NCI-H2171 treated with DMSO at 0.1 percent for 48 hours (cell line): ENCODE measurements around the gene FUNDC1.
"Not testable (repeated sequence)": the region's sequence is repeated elsewhere in the genome, so short reads cannot be mapped to it uniquely, and the experiment has no call there.

ENCODE experiments used
- DNase-seq: peaks from one replicate; lab custom pipeline; 2025; lab: John Stamatoyannopoulos, UW

Gene FUNDC1, protein sequence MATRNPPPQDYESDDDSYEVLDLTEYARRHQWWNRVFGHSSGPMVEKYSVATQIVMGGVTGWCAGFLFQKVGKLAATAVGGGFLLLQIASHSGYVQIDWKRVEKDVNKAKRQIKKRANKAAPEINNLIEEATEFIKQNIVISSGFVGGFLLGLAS

DNA sequence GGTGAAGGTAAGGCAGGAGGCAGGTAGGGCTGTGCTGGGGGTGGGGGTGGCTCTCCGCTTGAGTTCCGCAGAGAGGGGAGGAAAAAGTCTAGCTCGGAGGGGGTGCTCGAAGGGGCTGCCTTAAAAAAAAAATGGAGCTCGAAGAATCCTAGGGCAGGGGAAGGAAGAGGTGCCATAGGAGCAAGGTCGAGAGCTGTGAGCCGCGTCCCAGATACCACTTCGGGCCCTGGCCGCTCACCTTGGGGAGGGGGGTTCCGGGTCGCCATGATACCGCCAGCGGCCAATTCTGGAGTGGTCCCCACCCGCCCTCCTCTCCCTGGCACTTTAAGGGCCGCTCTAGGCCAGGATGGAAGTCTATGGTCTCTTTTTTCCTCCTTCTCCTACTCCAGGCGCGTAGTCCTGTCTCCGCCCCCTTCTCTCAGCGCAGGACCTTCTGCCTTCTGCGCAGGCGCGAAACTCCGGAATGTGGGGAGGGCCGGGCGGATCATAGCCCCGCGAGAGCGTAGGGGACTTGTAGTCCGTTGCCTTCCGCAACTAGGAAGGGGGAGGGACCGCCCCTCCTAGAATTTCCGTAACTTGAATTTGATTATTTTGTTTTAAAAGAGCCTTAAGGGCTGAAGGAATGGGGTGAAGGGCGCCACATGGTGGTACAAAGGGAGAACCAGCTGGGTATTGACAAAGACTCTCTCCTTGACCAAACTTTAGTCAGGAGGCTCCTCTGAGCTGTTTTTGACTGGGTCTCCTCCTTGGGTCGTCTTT, at the start of gene FUNDC1:
Gene FUNDC1, minus strand, starts transcription at position 293 of the 759 bp plus-strand sequence. Its CDS starts 27 bp downstream, at position 266.
- DNase-seq = peak; percentile 94

DNA sequence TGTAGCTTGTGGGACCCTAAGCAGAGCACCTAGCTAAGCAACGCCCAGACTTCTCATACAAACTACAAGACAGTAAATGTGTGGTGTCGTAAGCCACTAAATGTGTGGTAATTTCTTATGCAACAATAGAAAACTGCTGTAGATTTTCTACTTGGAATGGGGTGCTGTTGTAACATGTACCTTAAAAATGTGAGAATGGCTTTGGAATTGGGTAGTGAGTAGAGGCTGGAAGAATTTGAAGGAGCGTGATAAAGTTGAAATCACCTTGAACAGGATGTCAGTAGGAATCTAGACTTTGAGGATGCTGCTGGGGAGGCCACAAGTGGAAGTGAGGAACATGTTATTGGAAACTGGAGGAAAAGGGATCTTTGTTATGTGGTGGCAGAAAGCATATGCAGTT, 43.2 kb upstream of the FUNDC1 start:
- no peak for DNase-seq

DNA sequence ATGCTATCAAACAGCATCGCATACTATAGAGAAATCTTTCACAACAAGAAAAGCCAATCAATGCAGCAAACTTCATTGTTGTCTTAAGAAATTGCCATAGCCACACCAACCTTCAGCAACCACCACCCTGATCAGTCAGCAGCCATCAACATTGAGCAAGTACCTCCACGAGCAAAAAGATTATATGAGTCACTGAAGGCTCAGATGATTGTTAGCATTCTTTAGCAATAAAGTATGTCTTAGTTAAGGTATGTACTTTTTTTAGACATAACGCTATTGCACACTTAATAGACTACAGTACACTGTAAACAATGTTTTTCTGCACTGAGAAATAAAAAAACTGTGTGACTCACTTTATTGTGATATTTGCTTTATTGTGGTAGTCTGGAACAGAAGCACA, 37.8 kb upstream of the FUNDC1 start:
- no peak for DNase-seq

DNA sequence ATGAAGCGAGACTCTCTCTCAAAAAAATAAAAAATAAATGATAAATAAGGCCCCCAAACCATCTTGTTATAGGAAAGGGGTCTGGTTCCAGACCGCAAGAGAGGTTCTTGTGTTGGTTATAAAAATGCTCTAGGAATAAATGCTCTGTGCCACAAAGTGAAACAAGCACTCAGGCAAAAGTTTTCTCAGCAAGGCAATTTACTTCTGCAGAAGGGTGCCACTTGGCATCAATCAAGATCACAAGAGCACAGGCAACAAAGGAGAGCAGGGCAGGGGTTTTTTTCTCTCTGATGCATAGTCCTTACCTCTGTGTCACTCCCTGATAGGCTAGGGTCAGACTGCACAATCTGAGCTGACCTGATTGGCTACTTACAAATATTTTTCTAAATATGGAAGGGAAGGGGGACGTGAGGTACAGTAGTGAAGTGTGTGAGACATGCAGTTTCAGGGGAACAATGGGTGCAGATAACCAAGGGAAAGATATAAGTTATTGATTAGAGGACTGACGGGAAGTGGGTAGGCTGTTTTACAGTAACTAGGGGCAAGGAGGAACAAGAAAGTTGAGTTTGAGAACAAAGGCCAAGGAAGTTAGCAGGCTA, 29.8 kb upstream of the FUNDC1 start:
- no peak for DNase-seq

DNA sequence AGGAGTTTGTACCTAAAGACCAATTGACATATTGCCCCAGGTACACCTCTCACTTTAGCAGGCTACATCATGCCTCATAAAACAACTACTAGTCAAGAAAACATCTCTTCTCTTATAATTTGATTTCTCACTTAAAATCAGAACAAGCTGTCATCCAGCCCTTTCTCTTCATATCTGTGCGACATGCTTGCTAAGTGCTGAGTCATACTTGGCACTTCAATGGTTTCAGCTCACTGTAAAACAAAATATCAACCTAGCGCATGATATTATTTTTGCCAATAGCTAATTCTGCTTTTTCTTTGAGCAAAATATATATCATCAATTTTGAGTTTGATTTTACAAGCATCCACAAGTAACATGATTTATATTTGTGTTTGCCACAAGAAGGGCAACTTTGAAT, 27.9 kb upstream of the FUNDC1 start:
- no peak for DNase-seq

DNA sequence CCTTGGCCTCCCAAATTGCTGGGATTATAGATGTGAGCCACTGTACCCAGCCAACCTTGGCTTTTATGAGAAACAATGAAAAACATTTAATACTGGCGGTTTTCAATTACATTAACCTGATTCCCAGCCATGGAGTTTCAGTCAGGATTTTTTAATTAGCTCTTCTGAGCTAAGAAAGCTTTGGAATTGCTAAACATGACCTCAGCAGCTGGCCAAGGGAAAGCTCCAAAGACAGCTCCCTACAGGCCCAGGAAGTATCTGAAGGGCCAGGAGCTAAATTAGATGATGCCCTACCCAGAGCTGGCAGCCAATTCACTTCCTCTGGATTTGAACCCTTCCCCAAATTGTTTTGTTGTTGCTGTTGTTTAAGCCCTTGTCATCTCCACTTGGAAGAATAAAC, 26.5 kb upstream of the FUNDC1 start:
- no peak for DNase-seq

DNA sequence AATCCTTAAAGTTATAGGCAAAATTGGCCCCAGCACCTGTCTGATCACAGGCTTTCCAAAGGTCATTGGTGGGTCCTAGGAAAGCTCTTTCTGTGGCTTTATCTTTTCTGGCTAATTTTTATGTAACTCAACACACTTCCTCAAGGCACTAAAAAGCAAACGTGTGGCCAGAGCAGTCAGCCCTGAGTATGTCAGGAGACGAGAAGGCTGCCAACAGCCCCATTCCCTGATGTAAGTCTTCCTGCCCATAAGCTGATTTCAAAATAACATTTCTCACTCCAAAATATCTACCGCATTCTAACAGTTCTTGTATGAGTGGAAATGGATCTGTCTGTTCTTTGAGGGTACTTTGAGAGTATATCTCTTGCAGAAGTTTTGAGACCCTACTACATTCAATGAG, 25.5 kb upstream of the FUNDC1 start:
- DNase-seq = no peak

DNA sequence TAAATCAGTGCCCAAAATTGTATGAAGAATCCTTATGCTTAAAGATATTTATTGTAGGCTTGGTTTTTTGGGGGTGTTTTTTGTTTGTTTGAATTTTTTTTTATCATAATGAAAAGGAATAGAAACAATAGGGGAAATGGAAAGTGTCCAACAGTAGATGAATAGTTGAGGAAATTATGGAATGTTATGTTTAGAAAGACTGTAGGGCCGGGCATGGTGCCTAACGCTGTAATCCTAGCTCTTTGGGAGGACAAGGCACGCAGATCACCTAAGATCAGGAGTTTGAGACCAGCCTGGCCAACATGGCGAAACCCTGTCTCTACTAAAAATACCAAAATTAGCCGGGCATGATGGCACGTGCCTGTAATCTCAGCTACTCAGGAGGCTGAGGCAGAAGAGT, 19.2 kb upstream of the FUNDC1 start:
- DNase-seq = not testable (repeated sequence)

DNA sequence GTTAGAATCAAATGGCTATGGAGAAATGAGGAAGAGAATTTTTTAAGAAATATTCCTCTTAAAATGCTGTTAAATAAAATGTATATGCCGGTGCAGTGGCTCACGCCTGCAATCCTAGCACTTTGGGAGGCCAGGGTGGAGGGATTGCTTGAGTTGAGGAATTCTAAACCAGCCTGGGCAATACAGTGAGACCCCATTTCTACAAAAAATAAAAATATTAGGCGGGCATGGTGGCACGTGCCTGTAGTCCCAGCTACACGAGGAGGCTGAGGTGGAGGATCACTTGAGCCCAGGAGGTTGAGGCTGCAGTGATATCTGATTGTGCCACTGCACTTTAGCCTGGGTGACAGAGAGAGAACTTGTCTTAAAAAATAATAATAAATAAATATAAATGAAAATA, 7.9 kb upstream of the FUNDC1 start:
- DNase-seq = no peak

DNA sequence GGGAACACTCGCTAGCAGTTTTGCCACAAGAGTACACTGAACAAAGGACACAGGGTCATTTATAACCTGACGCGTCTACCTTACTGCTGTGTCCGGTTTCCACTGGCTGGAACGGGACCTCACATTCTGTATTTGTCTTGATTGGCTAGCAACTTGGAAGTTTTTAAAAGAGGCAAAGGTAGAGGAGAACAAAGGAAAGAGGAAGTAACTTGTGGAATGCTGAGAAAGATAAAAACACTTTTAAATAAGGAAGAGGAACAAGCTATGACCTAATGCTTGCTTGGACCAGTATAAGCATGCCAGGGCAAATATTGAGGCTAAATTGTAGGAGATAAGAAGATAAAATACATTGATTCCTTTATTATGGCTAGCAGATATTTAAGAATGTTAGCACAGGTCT, 2.8 kb upstream of the FUNDC1 start:
- not testable (repeated sequence) for DNase-seq

DNA sequence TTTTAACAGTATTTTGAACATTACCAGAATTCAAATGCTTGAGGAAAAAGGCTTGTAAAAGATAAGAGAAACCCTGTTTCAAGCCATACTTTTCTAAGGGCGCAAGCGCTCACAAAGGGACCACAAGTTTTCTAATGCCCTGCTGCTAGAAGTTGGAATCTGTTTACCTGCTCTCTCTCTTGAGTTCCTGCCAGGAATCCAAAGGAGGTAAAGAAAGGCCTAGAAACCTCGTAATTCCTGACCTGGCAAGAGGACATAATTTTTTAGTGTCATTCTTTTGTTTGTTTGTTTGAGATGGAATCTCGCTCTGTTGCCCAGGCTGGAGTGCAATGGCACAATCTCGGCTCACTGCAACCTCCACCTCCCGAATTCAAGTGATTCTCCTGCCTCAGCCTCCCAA, 1.4 kb upstream of the FUNDC1 start:
- DNase-seq = no peak

DNA sequence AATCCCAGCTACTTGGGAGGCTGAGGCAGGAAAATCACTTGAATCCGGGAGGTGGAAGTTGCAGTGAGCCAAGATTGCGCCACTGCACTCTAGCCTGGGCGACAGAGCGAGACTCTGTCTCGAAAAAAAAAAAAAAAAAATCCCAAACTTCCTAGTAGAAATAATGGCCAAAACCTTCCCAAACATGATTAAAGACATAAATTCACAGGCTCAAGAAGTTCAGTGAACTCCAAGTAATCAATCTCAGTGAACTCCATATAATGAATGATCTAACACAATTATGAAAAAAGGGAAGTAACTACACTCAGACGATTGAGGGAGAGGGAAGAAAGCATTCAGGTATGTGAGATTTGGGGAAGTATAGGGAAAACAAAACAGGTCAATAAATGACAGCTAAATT, 6.5 kb downstream of the FUNDC1 start:
- DNase-seq = no peak

DNA sequence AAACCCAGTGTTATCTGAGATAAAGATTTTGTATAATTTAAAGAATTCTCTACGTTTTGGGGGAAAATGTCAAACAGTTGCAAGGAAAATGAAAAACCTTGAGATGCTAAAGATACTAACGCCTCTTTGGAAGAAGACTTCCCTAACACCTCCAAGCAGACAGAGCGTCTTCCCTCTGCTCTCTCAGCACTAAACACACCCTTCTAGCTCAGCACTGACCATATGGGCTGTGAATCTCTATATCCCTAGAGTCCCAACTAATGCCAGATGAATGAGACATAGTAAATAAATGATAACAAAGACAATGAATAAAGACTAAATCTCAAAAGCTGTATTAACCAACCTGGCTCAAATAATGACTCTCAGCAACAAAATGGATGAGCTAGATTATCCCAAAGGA, 13.3 kb downstream of the FUNDC1 start:
- peak; percentile 2 for DNase-seq

DNA sequence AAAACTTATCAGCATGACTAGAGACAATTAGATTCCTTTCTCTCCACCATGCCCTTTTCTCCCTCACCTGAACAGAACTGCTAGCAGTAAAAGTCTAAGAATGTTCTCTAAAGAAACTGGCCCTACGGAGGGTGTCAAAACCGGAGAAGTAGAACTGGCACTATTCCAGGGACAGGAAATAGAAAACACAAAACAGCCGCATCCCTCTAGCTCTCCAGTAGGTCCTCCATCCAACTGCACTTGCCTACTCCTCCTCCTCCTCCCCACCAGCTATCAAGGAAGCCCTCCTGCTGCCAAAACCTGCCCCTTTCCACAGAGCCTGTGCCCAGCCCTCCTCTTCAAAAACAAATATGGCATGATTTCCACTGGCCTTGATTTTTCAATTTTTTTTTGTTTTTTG, 28.4 kb downstream of the FUNDC1 start:
- DNase-seq = no peak

DNA sequence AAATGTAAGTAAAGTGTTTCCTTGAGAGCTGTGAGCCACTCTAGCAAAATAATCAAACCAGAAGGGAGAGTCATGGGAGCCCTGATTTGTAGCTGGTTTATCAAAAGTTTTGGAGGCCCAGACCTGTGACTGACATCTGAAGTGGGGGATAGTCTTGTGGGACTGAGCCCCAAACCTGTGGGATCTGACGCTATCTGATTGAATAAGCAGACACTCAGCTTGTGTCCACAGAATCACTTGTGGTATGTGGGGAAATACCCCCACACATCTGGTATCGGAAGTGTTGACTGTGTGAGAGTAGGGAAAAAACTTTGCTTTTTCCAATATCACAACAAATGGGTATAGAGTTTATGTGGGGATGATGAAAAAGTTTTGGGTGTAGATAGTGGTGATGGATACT, 35.4 kb downstream of the FUNDC1 start:
- no peak for DNase-seq

DNA sequence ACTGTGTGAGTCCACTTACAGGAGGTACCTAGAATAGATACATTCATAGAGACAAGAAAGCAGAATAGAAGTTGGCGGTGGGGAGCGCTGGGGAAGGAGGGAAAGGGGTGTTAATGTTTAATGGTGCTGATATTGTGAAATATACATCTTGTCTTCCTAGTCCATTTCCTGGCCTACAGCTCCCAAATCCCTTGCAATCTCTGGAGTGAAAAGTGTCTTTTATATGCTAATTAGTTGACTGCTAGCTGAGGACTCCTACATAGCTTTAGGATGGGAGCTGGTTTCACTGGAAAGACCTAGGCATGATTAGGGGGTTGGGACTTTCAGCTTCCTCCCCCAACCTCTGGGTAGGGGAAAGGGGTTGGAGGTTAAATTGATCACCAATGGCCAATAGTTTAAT, 36.0 kb downstream of the FUNDC1 start:
- DNase-seq = no peak

DNA sequence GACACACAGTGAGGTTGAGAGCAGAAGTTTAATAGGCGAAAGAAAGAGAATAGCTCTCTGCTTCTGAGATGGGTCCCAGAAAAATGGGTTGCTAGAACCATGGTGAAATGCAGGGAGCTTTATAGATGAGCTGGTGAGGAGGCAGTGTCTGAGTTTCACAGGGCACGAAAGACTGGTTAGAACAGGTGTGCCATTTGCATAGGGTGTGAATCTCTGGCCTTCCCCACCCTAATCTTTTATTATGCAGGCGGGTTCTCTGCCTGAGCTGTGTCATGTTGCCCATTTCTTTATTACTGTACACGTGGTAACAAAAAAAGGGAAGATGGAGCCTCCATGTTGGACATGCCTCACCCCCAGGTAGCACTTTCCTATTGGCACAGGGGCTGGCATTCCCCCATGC, 39.1 kb downstream of the FUNDC1 start:
- no peak for DNase-seq

DNA sequence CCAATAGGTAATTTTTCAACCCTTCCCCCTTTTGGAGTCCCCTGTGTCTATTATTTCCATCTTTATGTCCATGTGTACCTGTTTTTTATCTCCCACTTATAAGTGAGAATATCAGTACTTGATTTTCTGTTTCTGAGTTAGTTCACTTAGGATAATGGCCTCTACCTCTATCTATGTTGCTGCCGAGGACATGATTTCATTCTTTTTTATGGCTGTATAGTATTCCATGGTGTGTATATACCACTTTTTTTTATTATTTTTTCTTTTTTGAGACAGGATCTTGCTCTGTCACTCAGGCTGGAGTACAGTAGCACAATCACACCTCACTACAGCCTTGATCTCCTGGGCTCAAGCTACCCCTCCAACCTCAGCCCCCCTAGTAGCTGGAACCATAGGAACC, 47.6 kb downstream of the FUNDC1 start:
- DNase-seq = no peak

DNA sequence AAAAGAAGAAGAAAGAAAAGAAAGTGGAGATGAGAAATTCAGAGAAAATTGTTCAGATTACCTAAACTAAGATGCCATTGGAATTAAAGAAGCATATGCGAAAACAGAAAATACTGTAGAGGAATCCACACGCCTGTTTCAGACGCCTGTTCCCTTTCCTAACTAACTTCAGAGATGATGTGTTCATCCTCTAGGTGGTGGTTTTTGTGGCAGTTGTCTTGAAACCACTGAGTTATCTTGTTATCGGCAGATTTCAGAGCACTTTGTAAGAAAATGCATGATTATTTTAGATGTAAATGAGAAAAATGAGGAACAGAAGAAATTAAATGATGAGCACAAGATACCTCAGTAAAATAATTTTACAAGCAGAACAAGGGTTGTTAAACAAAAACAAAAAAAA, 48.3 kb downstream of the FUNDC1 start:
- no peak for DNase-seq

DNA sequence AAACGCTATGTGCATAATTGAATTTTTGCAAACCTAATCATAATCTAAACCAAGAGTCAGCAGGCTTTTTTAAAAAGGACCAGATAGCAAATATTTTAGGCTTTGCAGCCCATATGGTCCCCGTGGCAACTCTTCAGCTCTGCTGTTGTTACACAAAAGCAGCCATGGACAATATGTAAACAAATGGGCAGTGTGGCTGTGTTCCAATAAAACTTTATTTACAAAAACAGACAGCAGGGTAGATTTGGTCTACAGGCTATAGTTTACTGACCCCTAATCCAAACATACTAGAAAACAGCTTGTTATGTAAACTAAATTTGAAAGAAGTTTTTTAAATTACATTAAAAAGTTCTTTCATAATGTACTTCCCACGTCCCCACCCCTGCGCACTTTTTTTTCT, 53.1 kb downstream of the FUNDC1 start:
- no peak for DNase-seq

DNA sequence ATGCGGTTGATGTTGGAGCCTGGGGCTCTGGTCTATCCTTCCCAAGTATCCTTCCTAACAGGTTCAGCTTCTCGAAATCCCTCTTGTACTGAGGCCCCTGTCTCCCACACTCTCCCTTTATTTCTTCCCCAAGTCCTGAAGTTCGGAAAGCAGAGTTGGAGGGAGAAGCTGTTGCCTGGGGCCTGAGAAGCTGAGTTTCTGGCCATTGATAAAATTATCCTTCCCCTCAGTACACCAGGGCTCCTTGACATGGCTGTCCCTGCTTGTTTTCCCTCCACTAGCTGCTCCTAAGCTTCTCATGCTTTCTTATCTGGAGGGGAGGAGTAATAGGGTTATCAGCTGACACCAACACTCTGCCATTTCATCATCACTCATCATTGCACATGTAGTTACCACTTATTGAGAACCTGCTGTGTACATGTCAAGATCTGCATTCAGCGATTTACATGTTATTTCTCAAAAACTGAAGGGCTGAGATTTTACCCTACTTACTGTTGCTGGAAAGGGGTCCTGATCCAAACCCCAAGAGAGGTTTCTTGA, 58.0 kb downstream of the FUNDC1 start:
- DNase-seq = no peak

DNA sequence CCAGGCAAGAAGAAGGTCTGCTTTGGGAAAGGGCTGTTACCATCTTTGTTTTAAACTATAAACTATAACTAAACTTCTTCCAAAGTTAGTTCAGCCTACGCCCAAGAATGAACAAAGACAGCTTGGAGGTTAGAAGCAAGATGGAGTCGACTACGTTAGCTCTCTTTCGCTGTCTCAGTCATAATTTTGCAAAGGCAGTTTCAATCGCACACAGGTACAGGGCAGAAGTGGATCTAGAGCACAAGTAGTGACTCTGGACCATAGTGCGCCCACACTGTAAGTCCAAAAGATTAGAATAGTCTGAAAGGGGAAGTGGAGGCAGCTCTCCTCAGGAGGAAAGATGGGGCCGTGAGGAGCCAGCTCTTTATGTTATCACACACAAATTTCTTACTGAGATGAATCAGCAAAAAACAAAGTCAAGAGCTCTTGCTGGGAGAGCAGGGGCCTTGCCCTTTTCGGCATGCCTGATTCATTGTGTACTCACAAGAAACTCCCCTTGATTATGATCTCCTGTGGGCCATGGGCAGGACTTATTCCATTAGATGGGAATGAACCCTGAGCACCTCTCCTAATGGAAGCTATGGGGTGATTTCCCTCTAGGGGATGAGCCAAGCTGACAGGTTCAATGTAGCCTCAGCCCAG, 58.6 kb downstream of the FUNDC1 start:
- no peak for DNase-seq

DNA sequence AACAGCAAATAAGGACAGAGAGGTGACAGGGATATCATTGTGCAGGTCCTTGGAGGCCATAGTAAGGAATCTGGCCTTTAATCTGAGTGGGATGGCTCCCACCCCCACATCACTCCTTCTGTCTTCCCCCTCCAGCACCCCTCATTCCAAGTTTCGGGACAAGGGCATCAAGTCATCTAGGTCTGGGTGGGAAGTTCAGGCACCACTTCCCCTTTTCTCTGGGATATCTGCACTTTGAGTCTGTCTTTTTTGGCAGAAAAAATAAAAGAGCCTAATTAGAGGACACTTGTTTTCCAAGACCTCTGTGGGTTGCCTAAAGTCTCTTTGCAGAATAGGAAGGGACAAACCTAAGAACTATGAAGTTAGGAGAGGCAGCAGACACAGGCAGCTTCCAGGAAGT, 60.1 kb downstream of the FUNDC1 start:
- DNase-seq = no peak
